ENCODE data around the gene E2F4. TPM values are rescaled to one million over a fixed set of nuclear protein-coding genes. Genes with fewer than 3 reads are reported as not detected.

The E2F4 gene
- total and polyA plus RNA-seq, 2 of the 8 experiments (the other 6 are each of a cell fraction or from before 2014, with no cell fraction given) = 79.9 to 157 TPM

DNA sequence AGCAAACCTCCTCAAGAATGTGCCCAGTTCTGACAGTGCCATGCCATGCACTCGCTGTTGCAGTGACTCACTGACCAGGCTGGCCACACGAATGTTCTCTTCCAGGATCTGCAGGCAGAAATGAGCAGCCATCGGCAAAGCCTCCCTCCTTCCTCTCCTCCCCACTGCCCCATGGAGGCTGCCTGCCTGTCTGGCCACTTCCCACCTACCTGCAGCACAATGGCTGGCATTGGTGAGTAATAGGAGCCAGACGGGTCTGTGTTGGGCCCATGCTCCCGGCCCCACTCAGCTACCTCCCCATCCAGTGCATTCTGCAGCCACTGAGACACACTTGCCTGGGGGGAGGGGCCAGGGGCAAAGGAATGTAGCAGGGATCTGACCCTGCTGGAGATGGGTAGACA lies 5.4 kb upstream of the E2F4 start:
- DNase-seq (ENCODE audit: low read depth in 1 of 2, low spot score in 2 of 2) = no peak
- Histone ChIP-seq H2AK5ac (ENCODE audit: low read depth, low read length) (no peak overlapping the region), H2BK120ac (replicated peaks; ENCODE audit: low read depth, low read length) (no peak overlapping the region), H3K27ac (ENCODE audit: low read depth, low read length) (no peak overlapping the region), H3K4me3 (ENCODE audit: extremely low read depth in 1 of 4, insufficient read depth in 2 of 4, low read depth in 3 of 4, low read length in 4 of 4) (no peak overlapping the region), H4K8ac (ENCODE audit: extremely low read depth, insufficient read depth, low read length) (no peak overlapping the region), H4K5ac (ENCODE audit: insufficient read length, low read depth, low read length) (no peak overlapping the region), H4K91ac (replicated peaks; ENCODE audit: insufficient read length, low read length) (no peak overlapping the region), H3K23ac (ENCODE audit: insufficient read length) (no peak overlapping the region), H3K56ac (replicated peaks; ENCODE audit: insufficient read length, low read depth, low read length) (no peak overlapping the region), H3K36me3 (ENCODE audit: control insufficient read depth in 2 of 4, insufficient read depth in 4 of 4, low read length in 3 of 4) (no peaks in the 10 kb centered on the region; a peak in 1 of 8 replicates), H2BK12ac (ENCODE audit: low read depth, low read length) (no peak overlapping the region), H3K79me2 (ENCODE audit: control insufficient read depth in 1 of 2, insufficient read depth in 2 of 2, low read length in 2 of 2) (peaks cover 0 to 5% of the 10 kb centered on the region in 2 experiments; a peak in 1 of 4 replicates), H3K4me2 (ENCODE audit: insufficient read depth in 1 of 2, low read depth in 2 of 2, low read length in 2 of 2) (no peak overlapping the region), H3K14ac (ENCODE audit: insufficient read length) (no peak overlapping the region), H3K23me2 (ENCODE audit: low read depth, low read length) (peaks cover 13% of the 10 kb centered on the region; the same call in 1 of the 2 replicates), H4K20me1 (replicated peaks in 1 of 2; ENCODE audit: control insufficient read depth in 1 of 2, insufficient read depth in 2 of 2, low read length in 2 of 2) (peaks cover 2 to 18% of the 10 kb centered on the region in 2 experiments), H3K9ac (replicated peaks in 1 of 4; ENCODE audit: extremely low read depth in 1 of 4, low read depth in 3 of 4, low read length in 3 of 4) (no peak overlapping the region), H3K18ac (ENCODE audit: extremely low read depth, low read length) (no peak overlapping the region), H2BK5ac (ENCODE audit: low read depth, low read length) (no peak overlapping the region), H3K4ac (replicated peaks; ENCODE audit: insufficient read length, low read depth, low read length) (no peak overlapping the region), H3K4me1 (replicated peaks in 1 of 4; ENCODE audit: control insufficient read depth in 3 of 4, insufficient read depth in 4 of 4, low read length in 3 of 4) (peaks cover 0 to 17% (median 10%) of the 10 kb centered on the region in 4 experiments; a peak in 6 of 7 replicates), H3K27me3 (replicated peaks in 1 of 4; ENCODE audit: control insufficient read depth in 3 of 4, extremely low read depth in 1 of 4, insufficient read depth in 3 of 4, low read length in 3 of 4) (peaks cover 8 to 32% (median 19%) of the 10 kb centered on the region in 4 experiments), H2BK20ac (ENCODE audit: low read length) (no peak overlapping the region), H2AFZ (ENCODE audit: low read length) (no peak overlapping the region), H3K9me3 (ENCODE audit: insufficient read depth in 2 of 2, low read depth in 1 of 2, low read length in 1 of 2) (no peaks in the 10 kb centered on the region), H3K79me1 (ENCODE audit: low read depth, low read length) (no peaks in the 10 kb centered on the region), H2BK15ac (ENCODE audit: low read length) (peak overlapping the region; percentile 6; the same call in 1 of the 2 replicates)
- no peak for TF ChIP-seq FOSL1 (IDR thresholded peaks at IDR 0.05; ENCODE audit: insufficient read depth, low read depth, low read length)
- TF ChIP-seq CEBPB (IDR thresholded peaks at IDR 0.05; ENCODE audit: low read depth, low read length) = no peak
- 0 out of 2 replicates have a peak, but pooled peaks have one; percentile 18 for TF ChIP-seq TEAD4 (IDR thresholded peaks at IDR 0.05; ENCODE audit: low read depth, low read length)
- ChIA-PET POLR2A (ENCODE audit: partially characterized antibody) (interaction anchor here (0.5 to 1.6 kb wide), 5 partner anchors 11 to 623 kb away, joined by 3 to 8 read pairs (median 3); no protein-coding TSS in a partner anchor), CTCF (ENCODE audit: partially characterized antibody) (interaction anchor here (0.6 to 9.3 kb wide), 6 partner anchors 13 to 209 kb away, joined by 3 to 151 read pairs (median 41); partner anchors contain the start of genes ELMO3, FBXL8, HSF4 and NOL3)
- FAIRE-seq = no peak
- 78% methylated on average over 5 of the region's 5 CpGs; no CpG with 5 or more reads in 1 of the 2 experiments for WGBS, 2 experiments (ENCODE audit: extremely low coverage in 1 of 2, insufficient coverage in 1 of 2, insufficient read length in 1 of 2, insufficient replicate concordance in 2 of 2, low coverage in 1 of 2, low lambda C conversion rate in 2 of 2, missing lambda C conversion rate in 1 of 2)
